Natural killer cell (primary cell): ENCODE measurements around the gene SPRN. TPM values are rescaled to one million over a fixed set of nuclear protein-coding genes. Genes with fewer than 3 reads are reported as not detected.

ENCODE experiments used
- ATAC-seq, 3 donors: fragments of 150-1000 bp in 2 of 3; fragments of 200-7000 bp in 1 of 3; cut with Tn5 transposase; 1 replicate in 1 of 3; 2 replicates in 2 of 3; pipeline ENCODE4 v1.10.0; 2021; ENCODE audit warnings: mild to moderate bottlenecking in 2 of 3, moderate library complexity in 2 of 3
- DNase-seq, 2 donors: peaks; one replicate each; pipeline versions ENCODE4 v3.0.0 to v3.0.0-alpha.2; 2013 to 2021; ENCODE audit warnings: mixed read lengths in 1 of 2
- H3K27ac ChIP-seq: one replicate; pipeline ENCODE4 v1.5.1; 2013; ENCODE audit warnings: mild to moderate bottlenecking, low read length
- H3K27me3 ChIP-seq: one replicate; pipeline ENCODE4 v1.6.1; 2013; ENCODE audit warnings: low read length; ENCODE audit not compliant: control insufficient read depth, insufficient read depth
- H3K36me3 ChIP-seq: one replicate; pipeline ENCODE4 v1.6.1; 2013; ENCODE audit warnings: low read length; ENCODE audit not compliant: control insufficient read depth, insufficient read depth
- H3K4me1 ChIP-seq: one replicate; pipeline ENCODE4 v1.6.1; 2013; ENCODE audit warnings: low read length; ENCODE audit not compliant: control insufficient read depth, insufficient read depth
- H3K4me3 ChIP-seq: one replicate; pipeline ENCODE4 v1.5.1; 2013; ENCODE audit warnings: low read length
- H3K9me3 ChIP-seq: one replicate; pipeline ENCODE4 v1.6.1; 2013; ENCODE audit warnings: low read length; ENCODE audit not compliant: control insufficient read depth, insufficient read depth
- H3K27ac Mint-ChIP-seq, 2 donors: one replicate each; pipeline ENCODE4 v1.8.0; 2022; ENCODE audit warnings: mild to moderate bottlenecking in 2 of 2, mixed read lengths in 2 of 2, moderate library complexity in 1 of 2
- H3K27me3 Mint-ChIP-seq, 2 donors: one replicate each; pipeline ENCODE4 v1.8.0; 2022; ENCODE audit warnings: low read depth in 2 of 2, mixed read lengths in 2 of 2
- H3K36me3 Mint-ChIP-seq: one replicate; pipeline ENCODE4 v1.8.0; 2022; ENCODE audit warnings: mixed read lengths
- H3K4me1 Mint-ChIP-seq, 2 donors: one replicate each; pipeline ENCODE4 v1.8.0; 2022; ENCODE audit warnings: mixed read lengths in 2 of 2
- H3K4me3 Mint-ChIP-seq: one replicate; pipeline ENCODE4 v1.8.0; 2022; ENCODE audit warnings: mild to moderate bottlenecking, moderate library complexity, mixed read lengths
- H3K9me3 Mint-ChIP-seq, 2 donors: one replicate each; pipeline ENCODE4 v1.8.0; 2022; ENCODE audit warnings: mixed read lengths in 2 of 2
- WGBS: methylation state at CpG from one replicate; pipeline ENCODE4 v1.1.7; 2013; ENCODE audit warnings: missing lambda C conversion rate; ENCODE audit not compliant: insufficient coverage; 5-methylcytosine and 5-hydroxymethylcytosine counted together
- intact Hi-C: fragments of 100-400 bp; cut with micrococcal nuclease; formaldehyde crosslinking; loops from one replicate; pipeline ENCODE4 v1.14.2; 2022
- total RNA-seq, 4 donors: library from RNA; stranded (reverse); fragments of 120-200 nt in 1 of 4; gene quantifications; one replicate each; pipeline versions ENCODE4 v1.2.3 to v1.2.4, GENCODE V29; 2013 to 2022
- TF ChIP-seq, protein P1 (sequence below): fragments of 200-600 bp; IDR thresholded peaks from one replicate; pipeline ENCODE4 v1.8.0; 2022; ENCODE audit warnings: antibody characterized with exemption

Gene SPRN
- total RNA-seq, 3 donors from 2014 or later (not counting 1 experiment from before 2014, with no cell fraction given) = not detected

DNA sequence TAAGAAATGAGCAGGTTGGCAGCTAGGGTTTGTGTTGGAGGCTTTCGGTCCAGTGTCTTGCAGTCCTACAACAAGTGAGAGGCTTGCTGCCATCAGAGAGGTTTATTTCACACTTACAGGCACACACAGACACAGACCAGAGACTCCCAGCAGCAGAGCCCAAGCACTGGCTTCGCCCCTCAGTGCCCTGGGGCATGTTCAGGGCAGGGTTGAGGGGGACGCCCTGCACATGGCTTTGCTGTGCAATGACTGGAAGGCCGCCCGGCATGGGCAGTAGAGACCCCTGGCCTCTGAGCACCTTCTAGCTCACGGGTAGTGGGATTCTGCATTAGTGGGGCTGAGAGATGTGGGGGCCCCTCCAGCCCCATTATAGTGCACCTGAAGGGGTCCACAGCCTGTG is 3.8 kb downstream of the SPRN start:
- H3K9me3 Mint-ChIP-seq = no peaks in the 10 kb centered on the region
- no peaks in the 10 kb centered on the region for H3K36me3 Mint-ChIP-seq
- WGBS = 81% methylated on average over 6 of the region's 6 CpGs
- no peak overlapping the region for H3K27ac Mint-ChIP-seq
- no peak overlapping the region for H3K4me3 Mint-ChIP-seq
- TF ChIP-seq, protein P1, sequence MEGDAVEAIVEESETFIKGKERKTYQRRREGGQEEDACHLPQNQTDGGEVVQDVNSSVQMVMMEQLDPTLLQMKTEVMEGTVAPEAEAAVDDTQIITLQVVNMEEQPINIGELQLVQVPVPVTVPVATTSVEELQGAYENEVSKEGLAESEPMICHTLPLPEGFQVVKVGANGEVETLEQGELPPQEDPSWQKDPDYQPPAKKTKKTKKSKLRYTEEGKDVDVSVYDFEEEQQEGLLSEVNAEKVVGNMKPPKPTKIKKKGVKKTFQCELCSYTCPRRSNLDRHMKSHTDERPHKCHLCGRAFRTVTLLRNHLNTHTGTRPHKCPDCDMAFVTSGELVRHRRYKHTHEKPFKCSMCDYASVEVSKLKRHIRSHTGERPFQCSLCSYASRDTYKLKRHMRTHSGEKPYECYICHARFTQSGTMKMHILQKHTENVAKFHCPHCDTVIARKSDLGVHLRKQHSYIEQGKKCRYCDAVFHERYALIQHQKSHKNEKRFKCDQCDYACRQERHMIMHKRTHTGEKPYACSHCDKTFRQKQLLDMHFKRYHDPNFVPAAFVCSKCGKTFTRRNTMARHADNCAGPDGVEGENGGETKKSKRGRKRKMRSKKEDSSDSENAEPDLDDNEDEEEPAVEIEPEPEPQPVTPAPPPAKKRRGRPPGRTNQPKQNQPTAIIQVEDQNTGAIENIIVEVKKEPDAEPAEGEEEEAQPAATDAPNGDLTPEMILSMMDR = no peak
- no peaks in the 10 kb centered on the region for H3K9me3 ChIP-seq
- H3K27me3 Mint-ChIP-seq = no peaks in the 10 kb centered on the region
- intact Hi-C loops = no loop called here
- H3K27me3 ChIP-seq = no peaks in the 10 kb centered on the region
- no peak overlapping the region for H3K27ac ChIP-seq
- DNase-seq (no peak), ATAC-seq (no peak)
- peaks cover 3% of the 10 kb centered on the region for H3K4me1 ChIP-seq
- peaks cover 5% of the 10 kb centered on the region for H3K36me3 ChIP-seq
- peaks cover 0 to 16% of the 10 kb centered on the region in 2 donors for H3K4me1 Mint-ChIP-seq
- no peak overlapping the region for H3K4me3 ChIP-seq

DNA sequence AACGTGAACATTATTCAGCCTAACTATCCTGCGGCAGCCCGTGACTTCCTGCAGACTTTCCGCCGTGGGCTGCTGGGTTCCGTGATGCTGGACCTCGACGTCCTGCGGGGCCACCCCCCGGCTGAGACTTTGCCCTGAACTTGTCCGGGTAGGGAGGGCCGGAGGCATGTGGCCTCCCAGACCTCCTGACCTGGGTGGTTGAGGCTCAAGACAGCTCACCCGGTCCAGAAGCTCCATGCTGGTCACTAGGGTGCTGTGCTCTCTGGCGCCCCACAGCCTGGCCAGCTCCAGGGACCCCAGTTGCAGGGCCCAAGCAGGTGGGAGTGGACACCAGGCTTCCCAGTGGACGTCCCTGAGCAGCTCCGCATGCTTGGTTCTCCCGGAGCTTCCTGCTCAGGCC is 4.4 kb downstream of the SPRN start:
- ATAC-seq = no peak
- TF ChIP-seq, protein P1 = no peak
- H3K9me3 Mint-ChIP-seq = no peaks in the 10 kb centered on the region
- H3K27me3 Mint-ChIP-seq = no peaks in the 10 kb centered on the region
- H3K4me1 Mint-ChIP-seq = peaks cover 0 to 16% of the 10 kb centered on the region in 2 donors
- Histone ChIP-seq H3K4me3 (no peak overlapping the region), H3K27me3 (no peaks in the 10 kb centered on the region), H3K4me1 (peaks cover 3% of the 10 kb centered on the region), H3K36me3 (peaks cover 5% of the 10 kb centered on the region), H3K9me3 (no peaks in the 10 kb centered on the region), H3K27ac (no peak overlapping the region)
- no peaks in the 10 kb centered on the region for H3K36me3 Mint-ChIP-seq
- H3K4me3 Mint-ChIP-seq = no peak overlapping the region
- DNase-seq = no peak
- WGBS = 94% methylated on average over 17 of the region's 17 CpGs
- no peak overlapping the region for H3K27ac Mint-ChIP-seq
- intact Hi-C loops = no loop called here

DNA sequence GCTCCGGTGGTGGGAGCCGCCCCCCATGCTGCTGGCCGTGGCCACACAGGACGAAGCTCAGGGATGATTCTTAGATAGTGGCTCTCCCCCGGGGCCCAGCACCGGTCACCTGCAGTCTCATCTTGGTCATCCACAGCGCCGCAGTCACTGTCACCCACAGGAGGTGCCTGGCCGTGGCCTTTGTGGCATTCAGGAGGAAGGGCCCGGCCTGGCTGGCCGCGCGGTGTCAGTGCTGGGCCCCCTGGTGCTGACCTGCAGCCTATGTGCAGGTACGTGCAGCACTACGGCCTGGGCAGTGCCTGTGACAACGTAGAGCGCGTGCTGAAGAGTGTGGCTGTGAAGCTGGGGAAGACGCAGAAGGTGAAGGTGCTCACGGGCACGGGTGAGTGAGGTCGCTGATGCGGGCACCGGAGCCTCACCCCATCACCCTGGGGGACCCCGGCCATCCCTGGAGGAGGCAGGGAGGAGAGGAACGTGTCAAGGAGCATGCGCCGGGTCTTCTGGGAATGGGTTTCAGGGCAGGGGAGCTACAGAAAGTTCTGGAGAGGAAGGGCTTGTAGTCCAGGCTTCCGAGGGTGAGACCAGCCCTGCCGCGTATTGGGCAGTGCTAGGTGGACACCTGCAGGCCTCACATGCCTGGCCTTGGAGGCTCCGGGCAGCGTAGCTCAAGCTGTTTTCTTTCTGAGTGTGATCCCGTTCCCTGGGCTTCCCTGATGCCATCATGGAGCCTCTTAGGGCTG is 5.0 kb downstream of the SPRN start:
- Mint-ChIP-seq H3K27me3 (no peaks in the 10 kb centered on the region), H3K4me3 (no peak overlapping the region), H3K27ac (no peak overlapping the region), H3K9me3 (no peaks in the 10 kb centered on the region), H3K36me3 (no peaks in the 10 kb centered on the region), H3K4me1 (peaks cover 0 to 16% of the 10 kb centered on the region in 2 donors)
- TF ChIP-seq, protein P1 = no peak
- ATAC-seq (no peak), DNase-seq (no peak)
- Histone ChIP-seq H3K4me3 (no peak overlapping the region), H3K27me3 (no peaks in the 10 kb centered on the region), H3K36me3 (peaks cover 5% of the 10 kb centered on the region), H3K27ac (no peak overlapping the region), H3K4me1 (peaks cover 3% of the 10 kb centered on the region), H3K9me3 (no peaks in the 10 kb centered on the region)
- WGBS = 93% methylated on average over 34 of the region's 34 CpGs
- intact Hi-C loops = no loop called here
